Hepatocyte (in vitro differentiated cells): ENCODE measurements around the gene TAPT1. TPM values are rescaled to one million over a fixed set of nuclear protein-coding genes. Genes with fewer than 3 reads are reported as not detected.

Experiments
- DNase-seq: peaks from one replicate; pipeline ENCODE4 v3.0.0-alpha.2; 2016; ENCODE audit warnings: low spot score
- H2AFZ ChIP-seq: fragments of 200-600 bp; sonication (generic); 2 replicates; pipeline ENCODE4 v1.6.0; 2016; ENCODE audit warnings: antibody characterized with exemption, mild to moderate bottlenecking
- H3K27ac ChIP-seq: fragments of 200-600 bp; sonication (generic); 2 replicates; pipeline ENCODE4 v1.5.1; 2016; ENCODE audit warnings: mild to moderate bottlenecking
- H3K27me3 ChIP-seq: fragments of 200-600 bp; sonication (generic); 2 replicates; pipeline ENCODE4 v1.6.1; 2016
- H3K36me3 ChIP-seq: fragments of 200-600 bp; sonication (generic); replicated peaks from 2 replicates; pipeline ENCODE4 v1.5.1; 2016; ENCODE audit warnings: low read depth; ENCODE audit not compliant: insufficient read depth
- H3K4me1 ChIP-seq: fragments of 200-600 bp; sonication (generic); 2 replicates; pipeline ENCODE4 v1.5.1; 2016; ENCODE audit warnings: mild to moderate bottlenecking, moderate library complexity; ENCODE audit not compliant: insufficient read depth
- H3K4me2 ChIP-seq: fragments of 200-600 bp; sonication (generic); 2 replicates; pipeline ENCODE4 v1.6.0; 2016
- H3K4me3 ChIP-seq: fragments of 200-600 bp; sonication (generic); 2 replicates; pipeline ENCODE4 v1.5.1; 2016; ENCODE audit warnings: mild to moderate bottlenecking
- H3K79me2 ChIP-seq: fragments of 200-600 bp; sonication (generic); 2 replicates; pipeline ENCODE4 v1.6.0; 2017; ENCODE audit warnings: mild to moderate bottlenecking
- H3K9me2 ChIP-seq: fragments of 200-600 bp; sonication (generic); replicated peaks from 2 replicates; pipeline ENCODE4 v1.6.0; 2017; ENCODE audit warnings: mild to moderate bottlenecking; ENCODE audit not compliant: insufficient read depth
- H3K9me3 ChIP-seq: fragments of 200-600 bp; sonication (generic); 2 replicates; pipeline ENCODE4 v1.5.1; 2016; ENCODE audit warnings: low read depth, mild to moderate bottlenecking
- H4K20me1 ChIP-seq: fragments of 200-600 bp; sonication (generic); 2 replicates; pipeline ENCODE4 v1.6.0; 2016; ENCODE audit warnings: mild to moderate bottlenecking; ENCODE audit not compliant: insufficient read depth, poor library complexity, severe bottlenecking
- CTCF ChIP-seq: fragments of 200-600 bp; sonication (generic); IDR thresholded peaks from 2 replicates; pipeline ENCODE4 v1.5.1; 2016; ENCODE audit warnings: antibody characterized with exemption, mild to moderate bottlenecking; ENCODE audit not compliant: poor library complexity
- EZH2 ChIP-seq: fragments of 200-600 bp; sonication (generic); IDR thresholded peaks from 2 replicates; pipeline ENCODE4 v1.6.1; 2016; ENCODE audit warnings: antibody characterized with exemption, mild to moderate bottlenecking, borderline replicate concordance
- EZH2phosphoT487 ChIP-seq: fragments of 200-600 bp; sonication (generic); IDR thresholded peaks from one replicate; pipeline ENCODE4 v1.6.1; 2018; ENCODE audit warnings: antibody characterized with exemption, mild to moderate bottlenecking, low read depth, moderate library complexity; ENCODE audit not compliant: unreplicated experiment, severe bottlenecking
- WGBS: methylation state at CpG from one replicate; pipeline ENCODE4 v1.1.6; 2016; ENCODE audit warnings: low lambda C conversion rate; ENCODE audit errors: missing lambda C conversion rate; 5-methylcytosine and 5-hydroxymethylcytosine counted together
- polyA plus RNA-seq: library from polyadenylated mRNA; unstranded; fragments of >200 nt; fragmentation: Nextera tagmentation; extraction: Ambion mirVana; gene quantifications from 2 replicates; pipeline ENCODE4 v1.2.1, GENCODE V29; 2016
- total RNA-seq: library from RNA; depleted of rRNA; stranded (reverse); fragments of >200 nt; gene quantifications from 2 replicates; pipeline ENCODE4 v1.2.3, GENCODE V29; 2014

The TAPT1 gene
- total and polyA plus RNA-seq, 2 experiments from 2014 or later: 12.9 to 19.3 TPM

- no peak overlapping the region for H3K4me2 ChIP-seq
- no peak for TF ChIP-seq EZH2
- TF ChIP-seq CTCF: no peak
- TF ChIP-seq EZH2phosphoT487: no peak
- DNase-seq: no peak
- H3K4me3 ChIP-seq: no peak overlapping the region
- no peak overlapping the region for H2AFZ ChIP-seq
- H3K9me3 ChIP-seq: no peaks in the 10 kb centered on the region
- no peaks in the 10 kb centered on the region for H3K9me2 ChIP-seq
- 88% methylated on average over 3 of the region's 3 CpGs for WGBS
- no peaks in the 10 kb centered on the region for H3K36me3 ChIP-seq
- peaks cover 63% of the 10 kb centered on the region for H3K79me2 ChIP-seq
- H4K20me1 ChIP-seq: peaks cover 7% of the 10 kb centered on the region
- no peaks in the 10 kb centered on the region for H3K4me1 ChIP-seq
- no peaks in the 10 kb centered on the region for H3K27me3 ChIP-seq
- no peak overlapping the region for H3K27ac ChIP-seq
Observed at GRCh38 chr4:16212138-16212782, 14.0 kb downstream of the TAPT1 start.

GRCh38 chr4:16207409-16207808 lies 18.9 kb downstream of the TAPT1 start:
- Histone ChIP-seq H3K27ac (no peak overlapping the region), H3K4me3 (no peak overlapping the region), H3K79me2 (peaks cover 37% of the 10 kb centered on the region), H3K4me2 (no peak overlapping the region), H2AFZ (no peak overlapping the region), H3K27me3 (no peaks in the 10 kb centered on the region), H3K9me3 (no peaks in the 10 kb centered on the region), H3K4me1 (no peaks in the 10 kb centered on the region), H3K9me2 (no peaks in the 10 kb centered on the region), H4K20me1 (peaks cover 8% of the 10 kb centered on the region), H3K36me3 (no peaks in the 10 kb centered on the region)
- TF ChIP-seq CTCF (no peak), EZH2 (no peak), EZH2phosphoT487 (no peak)
- WGBS: 92% methylated on average over 1 of the region's 1 CpG
- DNase-seq: no peak

GRCh38 chr4:16206848-16207247 lies 19.4 kb downstream of the TAPT1 start:
- H2AFZ ChIP-seq: no peak overlapping the region
- WGBS: 79% methylated on average over 2 of the region's 2 CpGs
- TF ChIP-seq CTCF (no peak), EZH2 (no peak), EZH2phosphoT487 (no peak)
- H3K9me2 ChIP-seq: no peaks in the 10 kb centered on the region
- H3K4me3 ChIP-seq: no peak overlapping the region
- H3K9me3 ChIP-seq: no peaks in the 10 kb centered on the region
- peaks cover 35% of the 10 kb centered on the region for H3K79me2 ChIP-seq
- no peaks in the 10 kb centered on the region for H3K27me3 ChIP-seq
- H4K20me1 ChIP-seq: peaks cover 8% of the 10 kb centered on the region
- no peak for DNase-seq
- no peaks in the 10 kb centered on the region for H3K36me3 ChIP-seq
- no peak overlapping the region for H3K4me2 ChIP-seq
- H3K4me1 ChIP-seq: no peaks in the 10 kb centered on the region
- no peak overlapping the region for H3K27ac ChIP-seq
